A673 (cell line): Measurements from ENCODE around the gene KRR1.

Source experiments
- CTCF ChIP-seq: fragments of 300-800, 200-600 bp; sonication (generic); conservative IDR thresholded peaks from 2 replicates; pipeline ENCODE4 v1.5.1; 2017; ENCODE audit warnings: low read depth, mild to moderate bottlenecking, antibody characterized with exemption, low read length, moderate library complexity, mixed read lengths
- EZH2 ChIP-seq: fragments of 200-600 bp; sonication (generic); IDR thresholded peaks from 2 replicates; pipeline ENCODE4 v1.6.1; 2017; ENCODE audit warnings: borderline replicate concordance, low read depth, mild to moderate bottlenecking, mixed read lengths, antibody characterized with exemption, low read length; ENCODE audit not compliant: poor library complexity, severe bottlenecking

DNA sequence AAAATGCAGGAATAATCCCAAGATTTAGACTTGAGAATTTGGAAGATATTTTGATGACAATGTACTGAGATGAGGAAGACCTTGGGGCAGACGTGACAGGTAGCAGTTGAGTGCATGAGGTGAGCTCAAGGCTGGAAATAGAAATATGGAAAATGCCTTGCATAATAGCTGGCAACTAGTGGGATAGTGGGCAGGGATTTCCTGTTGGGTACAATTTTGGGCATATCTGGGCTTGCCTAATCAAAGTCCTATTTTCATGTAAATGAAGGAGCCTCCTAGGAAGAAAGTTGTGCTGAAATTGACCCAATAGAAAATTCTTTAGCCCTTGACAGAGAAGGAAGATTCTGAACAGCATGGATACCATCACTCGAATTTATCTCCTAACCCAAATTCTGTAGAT lies 37.3 kb downstream of the KRR1 start:
- TF ChIP-seq CTCF: no peak
- no peak for TF ChIP-seq EZH2
